CD8-positive, alpha-beta memory T cell (primary cell): Measurements from ENCODE around the gene VPS50. TPM values are rescaled to one million over a fixed set of nuclear protein-coding genes. Genes with fewer than 3 reads are reported as not detected.
"Not testable (repeated sequence)": the region's sequence is repeated elsewhere in the genome, so short reads cannot be mapped to it uniquely, and the experiment has no call there.

Experiments
- CTCF ChIA-PET: fragments of 350-600 bp; sonication (Branson Sonifier 250); formaldehyde crosslinking; loops from one replicate; lab custom pipeline; 2021; ENCODE audit warnings: antibody characterized with exemption; lab: Charles Lee
- POLR2A ChIA-PET: fragments of 350-600 bp; sonication (Branson Sonifier 250); formaldehyde crosslinking; loops from one replicate; lab custom pipeline; 2021; ENCODE audit warnings: antibody characterized with exemption; lab: Charles Lee
- DNase-seq, 5 donors: peaks; one replicate each; pipeline versions ENCODE4 v3.0.0 to v3.0.0-alpha.2; 2020 to 2022; ENCODE audit warnings: mixed read lengths in 1 of 5
- H3K27ac ChIP-seq: one replicate; pipeline ENCODE4 v1.7.0; 2013; ENCODE audit warnings: low read depth, mild to moderate bottlenecking, low read length, moderate library complexity
- H3K27me3 ChIP-seq: 2 replicates; pipeline ENCODE4 v1.7.0; 2013; ENCODE audit warnings: low read length, mild to moderate bottlenecking; ENCODE audit not compliant: insufficient read depth, poor library complexity, severe bottlenecking
- H3K36me3 ChIP-seq: 2 replicates; pipeline ENCODE4 v1.7.0; 2013; ENCODE audit warnings: mild to moderate bottlenecking, low read length, moderate library complexity; ENCODE audit not compliant: insufficient read depth
- H3K4me1 ChIP-seq: 2 replicates; pipeline ENCODE4 v1.7.0; 2013; ENCODE audit warnings: mild to moderate bottlenecking, low read length, moderate library complexity; ENCODE audit not compliant: insufficient read depth
- H3K4me3 ChIP-seq: 2 replicates; pipeline ENCODE4 v1.7.0; 2013; ENCODE audit warnings: mild to moderate bottlenecking, low read length
- H3K9me3 ChIP-seq: 2 replicates; pipeline ENCODE4 v1.7.0; 2013; ENCODE audit warnings: mild to moderate bottlenecking, low read length
- H3K27ac Mint-ChIP-seq, 8 donors: one replicate each; pipeline ENCODE4 v1.8.0; 2020 to 2021; ENCODE audit warnings: mixed read lengths in 8 of 8, mild to moderate bottlenecking in 6 of 8, inconsistent platforms in 3 of 8, moderate library complexity in 3 of 8
- H3K27me3 Mint-ChIP-seq, 2 donors: one replicate each; pipeline ENCODE4 v1.8.0; 2020 to 2021; ENCODE audit warnings: mixed read lengths in 2 of 2, mild to moderate bottlenecking in 1 of 2, moderate library complexity in 1 of 2
- H3K36me3 Mint-ChIP-seq, 3 donors: one replicate each; pipeline ENCODE4 v1.8.0; 2020 to 2021; ENCODE audit warnings: mixed read lengths in 3 of 3, inconsistent platforms in 1 of 3, mild to moderate bottlenecking in 1 of 3
- H3K4me1 Mint-ChIP-seq, 3 donors: one replicate each; pipeline ENCODE4 v1.8.0; 2020 to 2021; ENCODE audit warnings: mixed read lengths in 3 of 3, inconsistent platforms in 1 of 3, mild to moderate bottlenecking in 1 of 3
- H3K4me3 Mint-ChIP-seq, 7 donors: one replicate each; pipeline ENCODE4 v1.8.0; 2020 to 2021; ENCODE audit warnings: mixed read lengths in 7 of 7, mild to moderate bottlenecking in 6 of 7, moderate library complexity in 4 of 7, inconsistent platforms in 2 of 7
- H3K9me3 Mint-ChIP-seq, 5 donors: one replicate each; pipeline ENCODE4 v1.8.0; 2020 to 2022; ENCODE audit warnings: mixed read lengths in 5 of 5, mild to moderate bottlenecking in 3 of 5, moderate library complexity in 2 of 5, inconsistent platforms in 1 of 5
- polyA plus RNA-seq: library from polyadenylated mRNA; unstranded; fragments of 300-500 nt; fragmentation: Illumina TruSeq; gene quantifications from one replicate; pipeline ENCODE4 v1.2.3, GENCODE V29; 2021
- total RNA-seq, 2 experiments: library from RNA; stranded (reverse); gene quantifications; one replicate each; pipeline ENCODE4 v1.2.3, GENCODE V29; 2021

The VPS50 gene
- total and polyA plus RNA-seq, 3 experiments from 2014 or later = 14.9 to 28.2 (median 22.8) TPM

DNA sequence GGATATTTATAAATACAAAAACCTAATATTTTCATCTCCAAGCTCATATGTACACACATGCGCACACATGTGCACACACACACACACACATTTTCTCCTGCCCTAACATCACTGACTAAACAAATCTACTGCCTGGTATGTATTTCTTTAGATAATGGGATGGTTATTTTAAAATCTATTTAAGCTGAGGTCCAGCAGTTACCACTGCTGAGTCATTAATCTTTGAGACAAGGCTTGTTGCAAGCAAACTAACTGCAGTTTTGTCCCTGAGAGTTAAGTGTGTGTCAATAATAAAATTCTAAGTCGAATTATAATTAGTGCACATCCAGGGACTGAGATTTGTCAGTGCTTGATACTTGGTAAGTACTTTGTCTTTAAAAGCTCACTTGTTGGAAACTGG lies 135.1 kb downstream of the VPS50 start:
- Mint-ChIP-seq H3K36me3 (peaks cover 0 to 4% (median 0%) of the 10 kb centered on the region in 3 donors), H3K9me3 (peaks cover 0 to 14% (median 4%) of the 10 kb centered on the region in 5 donors), H3K27me3 (peaks cover 4 to 9% of the 10 kb centered on the region in 2 donors), H3K4me3 (no peak overlapping the region), H3K4me1 (no peaks in the 10 kb centered on the region), H3K27ac (no peak overlapping the region)
- no peak overlapping the region for H3K4me3 ChIP-seq
- no peak overlapping the region for H3K27ac ChIP-seq
- no peaks in the 10 kb centered on the region for H3K27me3 ChIP-seq
- ChIA-PET POLR2A (no interaction called here), CTCF (no interaction called here)
- no peaks in the 10 kb centered on the region for H3K4me1 ChIP-seq
- no peaks in the 10 kb centered on the region for H3K9me3 ChIP-seq
- DNase-seq = no peak
- no peaks in the 10 kb centered on the region for H3K36me3 ChIP-seq

DNA sequence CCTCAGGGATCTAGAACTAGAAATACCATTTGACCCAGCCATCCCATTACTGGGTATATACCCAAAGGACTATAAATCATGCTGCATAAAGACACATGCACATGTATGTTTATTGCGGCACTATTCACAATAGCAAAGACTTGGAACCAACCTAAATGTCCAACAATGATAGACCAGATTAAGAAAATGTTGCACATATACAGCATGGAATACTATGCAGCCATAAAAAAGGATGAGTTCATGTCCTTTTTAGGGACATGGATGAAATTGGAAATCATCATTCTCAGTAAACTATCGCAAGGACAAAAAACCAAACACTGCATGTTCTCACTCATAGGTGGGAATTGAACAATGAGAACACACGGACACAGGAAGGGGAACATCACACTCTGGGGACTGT lies 138.8 kb downstream of the VPS50 start:
- H3K4me3 ChIP-seq, H3K9me3 ChIP-seq, H3K27ac Mint-ChIP-seq, H3K4me3 Mint-ChIP-seq, H3K36me3 Mint-ChIP-seq, H3K4me1 ChIP-seq, POLR2A ChIA-PET, H3K27me3 ChIP-seq, H3K27ac ChIP-seq, H3K4me1 Mint-ChIP-seq, DNase-seq, CTCF ChIA-PET, H3K36me3 ChIP-seq: not testable (repeated sequence)
- peaks cover 0 to 15% (median 4%) of the 10 kb centered on the region in 5 donors for H3K9me3 Mint-ChIP-seq
- peaks cover 8 to 21% of the 10 kb centered on the region in 2 donors for H3K27me3 Mint-ChIP-seq

DNA sequence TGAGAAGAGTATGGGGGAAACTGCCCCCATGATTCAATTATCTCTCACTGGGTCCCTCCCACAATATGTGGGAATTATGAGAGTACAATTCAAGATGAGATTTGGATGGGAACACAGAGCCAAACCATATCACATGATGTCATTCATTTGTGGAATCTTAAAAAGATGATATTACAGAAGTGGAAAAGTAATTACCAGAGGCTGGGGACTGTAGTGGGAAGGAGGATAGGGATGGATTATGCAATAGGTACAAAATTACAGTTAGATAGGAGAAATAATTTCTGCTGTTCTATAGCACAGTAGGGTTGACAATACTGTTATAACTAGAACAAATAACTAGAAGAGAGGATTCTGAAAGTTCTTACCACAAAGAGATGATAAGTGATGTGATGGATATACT lies 141.4 kb downstream of the VPS50 start:
- no peak overlapping the region for H3K27ac ChIP-seq
- Mint-ChIP-seq H3K4me3 (no peak overlapping the region), H3K9me3 (peaks cover 0 to 13% (median 4%) of the 10 kb centered on the region in 5 donors), H3K4me1 (no peaks in the 10 kb centered on the region), H3K27me3 (peaks cover 17 to 26% of the 10 kb centered on the region in 2 donors), H3K36me3 (peaks cover 0 to 4% (median 0%) of the 10 kb centered on the region in 3 donors), H3K27ac (no peak overlapping the region)
- H3K4me1 ChIP-seq = no peaks in the 10 kb centered on the region
- DNase-seq = no peak
- H3K36me3 ChIP-seq = no peaks in the 10 kb centered on the region
- POLR2A ChIA-PET = no interaction called here
- H3K4me3 ChIP-seq = no peak overlapping the region
- H3K9me3 ChIP-seq = no peaks in the 10 kb centered on the region
- H3K27me3 ChIP-seq = no peaks in the 10 kb centered on the region
- CTCF ChIA-PET = no interaction called here

DNA sequence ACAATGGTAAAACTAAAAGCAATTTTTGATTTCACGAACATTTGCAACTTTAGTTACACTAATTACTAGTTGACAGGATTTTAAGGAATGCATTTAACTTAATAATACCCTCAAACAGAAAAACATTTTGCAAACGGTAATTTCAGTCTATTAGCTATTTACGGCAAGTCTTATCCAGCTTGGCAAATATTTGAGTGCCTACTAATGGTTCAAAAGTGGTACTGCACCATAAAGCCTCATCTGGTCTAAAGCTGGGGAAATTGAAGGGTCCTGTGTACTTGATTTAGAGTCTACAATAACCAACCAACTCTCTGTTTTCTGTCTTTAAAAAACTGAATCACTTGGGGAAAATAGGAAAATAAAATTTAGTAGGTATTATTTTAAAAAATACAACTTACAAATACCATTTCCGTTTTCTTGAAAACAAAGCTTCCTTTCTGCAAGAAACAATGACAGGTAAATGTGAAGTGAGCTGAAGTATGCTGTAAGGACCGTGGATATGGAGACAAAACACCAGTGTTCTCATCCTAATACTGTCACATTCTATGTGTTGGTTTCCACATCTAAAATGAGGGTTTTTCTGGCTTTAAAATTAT lies 142.3 kb downstream of the VPS50 start:
- Mint-ChIP-seq H3K36me3 (no peaks in the 10 kb centered on the region), H3K9me3 (peaks cover 0 to 7% (median 2%) of the 10 kb centered on the region in 5 donors), H3K27ac (no peak overlapping the region), H3K4me1 (no peaks in the 10 kb centered on the region), H3K27me3 (peaks cover 14 to 21% of the 10 kb centered on the region in 2 donors), H3K4me3 (no peak overlapping the region)
- no peaks in the 10 kb centered on the region for H3K27me3 ChIP-seq
- H3K9me3 ChIP-seq = no peaks in the 10 kb centered on the region
- DNase-seq = no peak
- no peak overlapping the region for H3K27ac ChIP-seq
- ChIA-PET POLR2A (no interaction called here), CTCF (no interaction called here)
- H3K4me3 ChIP-seq = no peak overlapping the region
- no peaks in the 10 kb centered on the region for H3K4me1 ChIP-seq
- no peaks in the 10 kb centered on the region for H3K36me3 ChIP-seq

DNA sequence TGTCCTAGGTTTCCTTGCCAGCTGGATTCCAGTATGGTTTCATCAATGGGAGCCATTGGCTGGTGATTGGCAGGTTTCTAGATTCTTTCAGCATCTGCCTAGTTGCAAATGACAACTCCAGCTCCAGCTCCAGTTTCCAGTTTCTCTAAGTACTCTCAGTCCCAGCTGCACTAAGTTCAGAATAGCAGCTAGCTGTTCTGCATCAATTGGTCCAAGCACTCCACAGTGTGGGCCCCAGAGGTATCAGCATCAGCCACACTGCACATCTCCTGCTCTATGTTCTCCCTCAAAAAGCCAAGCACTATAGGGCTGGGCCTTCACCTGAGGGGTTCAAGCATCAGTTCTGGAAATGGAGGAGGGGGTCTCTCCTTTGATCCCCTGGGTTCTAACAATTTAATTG lies 143.4 kb downstream of the VPS50 start:
- Mint-ChIP-seq H3K36me3 (no peaks in the 10 kb centered on the region), H3K27me3 (peaks cover 14 to 25% of the 10 kb centered on the region in 2 donors), H3K9me3 (peaks cover 0 to 7% (median 2%) of the 10 kb centered on the region in 5 donors), H3K4me1 (no peaks in the 10 kb centered on the region), H3K4me3 (no peak overlapping the region), H3K27ac (no peak overlapping the region)
- Histone ChIP-seq H3K4me1 (no peaks in the 10 kb centered on the region), H3K36me3 (no peaks in the 10 kb centered on the region), H3K9me3 (no peaks in the 10 kb centered on the region), H3K27ac (no peak overlapping the region), H3K4me3 (no peak overlapping the region), H3K27me3 (no peaks in the 10 kb centered on the region)
- CTCF ChIA-PET = no interaction called here
- DNase-seq = no peak
- POLR2A ChIA-PET = no interaction called here

GRCh38 chr7:93378131-93378760 lies 146.1 kb downstream of the VPS50 start:
- CTCF ChIA-PET = no interaction called here
- no peaks in the 10 kb centered on the region for H3K27me3 ChIP-seq
- H3K4me1 ChIP-seq = no peaks in the 10 kb centered on the region
- H3K4me3 ChIP-seq = no peak overlapping the region
- Mint-ChIP-seq H3K4me3 (no peak overlapping the region), H3K27ac (no peak overlapping the region), H3K9me3 (no peaks in the 10 kb centered on the region), H3K27me3 (peaks cover 9 to 19% of the 10 kb centered on the region in 2 donors), H3K4me1 (no peaks in the 10 kb centered on the region), H3K36me3 (no peaks in the 10 kb centered on the region)
- POLR2A ChIA-PET = no interaction called here
- no peak for DNase-seq
- H3K27ac ChIP-seq = no peak overlapping the region
- no peaks in the 10 kb centered on the region for H3K9me3 ChIP-seq
- no peaks in the 10 kb centered on the region for H3K36me3 ChIP-seq

DNA sequence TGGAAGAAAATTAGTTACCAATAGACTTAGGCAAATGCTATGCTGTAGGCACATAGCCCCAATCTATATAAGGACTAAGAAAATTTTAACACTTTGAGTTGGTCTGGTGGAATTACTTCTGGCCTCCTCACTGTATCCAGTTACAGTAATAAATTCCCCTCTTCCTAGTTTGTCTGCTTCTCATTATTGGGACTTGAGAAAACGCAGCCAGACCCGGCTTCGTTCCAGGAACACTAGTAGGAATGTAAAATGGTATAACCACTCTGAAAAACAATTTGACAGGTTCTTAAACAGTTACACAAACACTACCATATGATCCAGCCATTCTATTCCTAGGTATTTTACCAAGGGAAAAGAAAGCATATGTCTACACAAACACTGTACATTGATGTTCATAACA lies 150.2 kb downstream of the VPS50 start:
- Mint-ChIP-seq H3K27me3 (peaks cover 5 to 28% of the 10 kb centered on the region in 2 donors), H3K4me3 (no peak overlapping the region), H3K9me3 (no peaks in the 10 kb centered on the region), H3K27ac (no peak overlapping the region), H3K4me1 (no peaks in the 10 kb centered on the region), H3K36me3 (no peaks in the 10 kb centered on the region)
- H3K9me3 ChIP-seq = no peaks in the 10 kb centered on the region
- ChIA-PET POLR2A (no interaction called here), CTCF (no interaction called here)
- H3K4me3 ChIP-seq = no peak overlapping the region
- no peaks in the 10 kb centered on the region for H3K27me3 ChIP-seq
- no peaks in the 10 kb centered on the region for H3K36me3 ChIP-seq
- no peak overlapping the region for H3K27ac ChIP-seq
- no peaks in the 10 kb centered on the region for H3K4me1 ChIP-seq
- no peak for DNase-seq

DNA sequence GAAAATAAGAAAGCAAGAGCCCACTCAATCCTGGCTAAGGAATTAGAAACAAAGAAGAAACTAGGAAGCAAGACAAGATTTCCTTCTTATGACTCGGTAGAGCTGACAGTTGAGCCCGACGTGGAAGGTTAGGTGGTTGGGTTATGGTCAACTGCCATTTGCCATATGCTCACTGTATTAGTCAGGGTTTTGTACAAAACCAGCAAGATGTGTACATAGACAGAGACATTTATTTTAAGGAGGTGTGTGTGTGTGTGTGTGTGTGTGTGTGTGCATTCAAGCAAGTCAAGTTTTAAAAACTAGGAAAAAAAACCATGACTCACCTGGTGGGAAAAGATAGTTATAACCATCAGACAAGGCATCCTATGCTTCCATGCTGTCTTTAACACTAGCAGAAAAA lies 158.5 kb downstream of the VPS50 start:
- Mint-ChIP-seq H3K4me1 (no peaks in the 10 kb centered on the region), H3K9me3 (no peaks in the 10 kb centered on the region), H3K27ac (peak overlapping the region in 1 of 8 donors; percentile 56), H3K27me3 (peaks cover 3 to 21% of the 10 kb centered on the region in 2 donors), H3K36me3 (no peaks in the 10 kb centered on the region), H3K4me3 (no peak overlapping the region)
- H3K4me1 ChIP-seq = no peaks in the 10 kb centered on the region
- no peaks in the 10 kb centered on the region for H3K36me3 ChIP-seq
- no peaks in the 10 kb centered on the region for H3K27me3 ChIP-seq
- CTCF ChIA-PET = no interaction called here
- no peak overlapping the region for H3K27ac ChIP-seq
- POLR2A ChIA-PET = no interaction called here
- no peaks in the 10 kb centered on the region for H3K9me3 ChIP-seq
- no peak overlapping the region for H3K4me3 ChIP-seq
- DNase-seq = no peak
